ENCODE data around the gene SLC38A6. TPM values are rescaled to one million over a fixed set of nuclear protein-coding genes. Genes with fewer than 3 reads are reported as not detected.

Gene SLC38A6
- total and polyA plus RNA-seq, 9 of the 15 experiments (the other 6 are each of a cell fraction or from before 2014, with no cell fraction given): 9.8 to 40.3 (median 17.6) TPM

- TF ChIP-seq ELK3 (CRISPR knock-in tag; IDR thresholded peaks at IDR 0.05) (no peak), ZNF668 (CRISPR knock-in tag; IDR thresholded peaks at IDR 0.05) (no peak), CUX1 (CRISPR knock-in tag; IDR thresholded peaks at IDR 0.05) (no peak), HSF4 (CRISPR knock-in tag; IDR thresholded peaks at IDR 0.05; ENCODE audit: borderline replicate concordance) (no peak), NFRKB (IDR thresholded peaks at IDR 0.05; ENCODE audit: low read depth) (no peak), NCOA2 (IDR thresholded peaks at IDR 0.05; ENCODE audit: partially characterized antibody in 2 of 2) (peak; percentile 29 to 59), ATF4 (CRISPR knock-in tag; IDR thresholded peaks at IDR 0.05) (no peak), PTTG1 (tag; IDR thresholded peaks at IDR 0.05; ENCODE audit: low read depth) (no peak), ZBTB8A (IDR thresholded peaks at IDR 0.05; ENCODE audit: partially characterized antibody) (no peak), ETS2 (tag; IDR thresholded peaks at IDR 0.05; ENCODE audit: borderline replicate concordance, poor library complexity, severe bottlenecking) (no peak), ZNF449 (CRISPR knock-in tag; IDR thresholded peaks at IDR 0.05) (no peak), GTF3C2 (IDR thresholded peaks at IDR 0.05; ENCODE audit: borderline replicate concordance, extremely low read depth, insufficient read length) (no peak), RAD21 (CRISPR knock-in tag; conservative IDR thresholded peaks at IDR 0.05 in 1 of 2, IDR thresholded peaks at IDR 0.05 in 1 of 2) (no peak), CBFA2T2 (conservative IDR thresholded peaks at IDR 0.05) (peak; percentile 96), SP1 (CRISPR knock-in tag; IDR thresholded peaks at IDR 0.05) (no peak), ESRRB (CRISPR knock-in tag; IDR thresholded peaks at IDR 0.05; ENCODE audit: borderline replicate concordance) (no peak), TARDBP (IDR thresholded peaks at IDR 0.05) (no peak)
Observed at GRCh38 chr14:60989599-60989998, 8.6 kb downstream of the SLC38A6 start (continued).

Measured in K562 (cell line).